OCI-LY1 (cell line): ENCODE data around the gene ABCC2.

Source experiments
- CTCF ChIP-seq: fragments of 200-600 bp; sonication (generic), shearing (Covaris generic); IDR thresholded peaks from 2 replicates; pipeline ENCODE4 v1.5.1; 2017; ENCODE audit warnings: mild to moderate bottlenecking, antibody characterized with exemption, low read length, moderate library complexity, mixed read lengths
- EZH2 ChIP-seq: fragments of 200-600 bp; sonication (generic), shearing (Covaris generic); IDR thresholded peaks from 2 replicates; pipeline ENCODE4 v1.8.0; 2017; ENCODE audit warnings: borderline replicate concordance, mixed run types, mild to moderate bottlenecking, antibody characterized with exemption, low read length, moderate library complexity, mixed read lengths

GRCh38 chr10:99875473-99875872, 93.0 kb downstream of the ABCC2 start:
- TF ChIP-seq EZH2 (no peak), CTCF (no peak)
